B cell (primary cell): ENCODE measurements around the gene UTP11. TPM values are rescaled to one million over a fixed set of nuclear protein-coding genes. Genes with fewer than 3 reads are reported as not detected.

Experiments
- ATAC-seq: fragments of 200-7000 bp; cut with Tn5 transposase; one replicate; pipeline ENCODE4 v1.10.0; 2021; ENCODE audit warnings: low read depth, mild to moderate bottlenecking, moderate number of reproducible peaks, moderate library complexity
- CTCF ChIA-PET: fragments of 350-600 bp; sonication (Branson Sonifier 250); formaldehyde crosslinking; loops from one replicate; lab custom pipeline; 2021; ENCODE audit warnings: antibody characterized with exemption, inconsistent platforms; lab: Charles Lee
- POLR2A ChIA-PET: fragments of 350-600 bp; sonication (Branson Sonifier 250); formaldehyde crosslinking; loops from one replicate; lab custom pipeline; 2021; ENCODE audit warnings: antibody characterized with exemption; lab: Charles Lee
- DNase-seq: peaks from one replicate; pipeline ENCODE4 v3.0.0; 2013
- H2AFZ ChIP-seq: 2 replicates; pipeline ENCODE4 v1.6.1; 2012; ENCODE audit warnings: mild to moderate bottlenecking, low read depth, low read length; ENCODE audit not compliant: insufficient read depth, poor library complexity, severe bottlenecking
- H3K27ac ChIP-seq, 2 donors: 1 replicate in 1 of 2; 2 replicates in 1 of 2; pipeline ENCODE4 v1.5.1; 2012 to 2013; ENCODE audit warnings: low read length in 2 of 2, mild to moderate bottlenecking in 2 of 2, moderate library complexity in 1 of 2
- H3K27me3 ChIP-seq, 4 experiments: fragments of 200-600 bp in 1 of 4; sonication (generic) in 1 of 4; replicated peaks in 1 of 4; 1 replicate in 2 of 4; 2 replicates in 2 of 4; pipeline versions ENCODE4 v1.6.1 to v1.7.0; 2013 to 2016; ENCODE audit warnings: low read length in 3 of 4, mild to moderate bottlenecking in 2 of 4, mixed read lengths in 1 of 4, moderate library complexity in 1 of 4; ENCODE audit not compliant: insufficient read depth in 4 of 4, control insufficient read depth in 3 of 4; ENCODE audit errors: control extremely low read depth in 1 of 4
- H3K36me3 ChIP-seq, 2 experiments: replicated peaks in 1 of 2; 1 replicate in 1 of 2; 2 replicates in 1 of 2; pipeline versions ENCODE4 v1.6.1 to v1.7.1; 2013; ENCODE audit warnings: low read length in 1 of 2; ENCODE audit not compliant: insufficient read depth in 2 of 2, control insufficient read depth in 1 of 2; ENCODE audit errors: control extremely low read depth in 1 of 2, extremely low read depth in 1 of 2
- H3K4me1 ChIP-seq, 2 donors: fragments of 200-600 bp in 1 of 2; sonication (generic) in 1 of 2; 1 replicate in 1 of 2; 2 replicates in 1 of 2; pipeline versions ENCODE4 v1.5.1 to v1.6.1; 2013 to 2017; ENCODE audit warnings: low read length in 2 of 2; ENCODE audit not compliant: control insufficient read depth in 2 of 2, insufficient read depth in 2 of 2
- H3K4me2 ChIP-seq: replicated peaks from 2 replicates; pipeline ENCODE3; 2012; ENCODE audit warnings: mild to moderate bottlenecking, low read depth, low read length; ENCODE audit not compliant: poor library complexity, severe bottlenecking
- H3K4me3 ChIP-seq, 5 experiments: fragments of 200-600 bp in 1 of 5; sonication (generic) in 1 of 5; 1 replicate in 3 of 5; 2 replicates in 2 of 5; pipeline versions ENCODE4 v1.5.1 to v1.7.0; 2011 to 2016; ENCODE audit warnings: low read length in 4 of 5, mild to moderate bottlenecking in 4 of 5, low read depth in 2 of 5, control low read depth in 1 of 5, moderate library complexity in 1 of 5; ENCODE audit not compliant: insufficient read depth in 1 of 5; ENCODE audit errors: control extremely low read depth in 1 of 5, extremely low read depth in 1 of 5
- H3K79me2 ChIP-seq: fragments of 200-600 bp; sonication (generic); one replicate; pipeline ENCODE4 v1.6.0; 2016; ENCODE audit warnings: low read length; ENCODE audit not compliant: control insufficient read depth, insufficient read depth
- H3K9ac ChIP-seq: fragments of 200-600 bp; sonication (generic); 2 replicates; pipeline ENCODE4 v1.6.1; 2017; ENCODE audit warnings: mild to moderate bottlenecking, low read length, moderate library complexity
- H3K9me3 ChIP-seq, 3 donors: one replicate each; pipeline versions ENCODE4 v1.6.1 to v1.7.1; 2013; ENCODE audit warnings: low read length in 2 of 3; ENCODE audit not compliant: control insufficient read depth in 2 of 3, insufficient read depth in 1 of 3; ENCODE audit errors: control extremely low read depth in 1 of 3
- H4K20me1 ChIP-seq: 2 replicates; pipeline ENCODE4 v1.6.0; 2012; ENCODE audit warnings: mild to moderate bottlenecking, low read length; ENCODE audit not compliant: insufficient read depth, control insufficient read depth, poor library complexity, severe bottlenecking
- H3K27ac Mint-ChIP-seq: one replicate; pipeline ENCODE4 v1.8.0; 2021; ENCODE audit warnings: mixed read lengths
- H3K27me3 Mint-ChIP-seq: one replicate; pipeline ENCODE4 v1.8.0; 2021; ENCODE audit warnings: mixed read lengths
- H3K4me1 Mint-ChIP-seq: one replicate; pipeline ENCODE4 v1.8.0; 2021; ENCODE audit warnings: mixed read lengths
- H3K4me3 Mint-ChIP-seq: one replicate; pipeline ENCODE4 v1.8.0; 2021; ENCODE audit warnings: mixed read lengths
- H3K9me3 Mint-ChIP-seq: one replicate; pipeline ENCODE4 v1.8.0; 2022; ENCODE audit warnings: mixed read lengths; ENCODE audit not compliant: insufficient read depth
- EZH2 ChIP-seq: IDR thresholded peaks from 2 replicates; pipeline ENCODE4 v1.6.1; 2012; ENCODE audit warnings: borderline replicate concordance, low read depth, mild to moderate bottlenecking, moderate library complexity, low read length; ENCODE audit not compliant: insufficient read depth, poor library complexity, severe bottlenecking
- whole genome bisulfite sequencing: methylation state at CpG from one replicate; pipeline ENCODE4 v1.1.5; 2013; ENCODE audit warnings: missing lambda C conversion rate; ENCODE audit not compliant: insufficient coverage; 5-methylcytosine and 5-hydroxymethylcytosine counted together
- intact Hi-C: fragments of 100-400 bp; cut with micrococcal nuclease; formaldehyde crosslinking; loops from one replicate; pipeline ENCODE4 v1.10.0; 2022
- polyA plus RNA-seq: library from polyadenylated mRNA; depleted of rRNA; stranded (reverse); fragments of >200 nt; gene quantifications from 2 replicates; pipeline ENCODE4 v1.2.3, GENCODE V29; 2012
- total RNA-seq, 2 donors: library from RNA; stranded (reverse); fragments of 120-200 nt in 1 of 2; gene quantifications; 1 replicate in 1 of 2; 2 replicates in 1 of 2; pipeline versions ENCODE4 v1.2.3 to v1.2.4, GENCODE V29; 2013 to 2022
- TF ChIP-seq, protein P1 (sequence below): fragments of 200-600 bp; IDR thresholded peaks from one replicate; pipeline ENCODE4 v1.8.0; 2022; ENCODE audit warnings: antibody characterized with exemption, mild to moderate bottlenecking

UTP11 gene
- total and polyA plus RNA-seq, 2 donors (not counting 1 experiment from before 2014, with no cell fraction given) = 6.0 to 16.8 TPM

DNA sequence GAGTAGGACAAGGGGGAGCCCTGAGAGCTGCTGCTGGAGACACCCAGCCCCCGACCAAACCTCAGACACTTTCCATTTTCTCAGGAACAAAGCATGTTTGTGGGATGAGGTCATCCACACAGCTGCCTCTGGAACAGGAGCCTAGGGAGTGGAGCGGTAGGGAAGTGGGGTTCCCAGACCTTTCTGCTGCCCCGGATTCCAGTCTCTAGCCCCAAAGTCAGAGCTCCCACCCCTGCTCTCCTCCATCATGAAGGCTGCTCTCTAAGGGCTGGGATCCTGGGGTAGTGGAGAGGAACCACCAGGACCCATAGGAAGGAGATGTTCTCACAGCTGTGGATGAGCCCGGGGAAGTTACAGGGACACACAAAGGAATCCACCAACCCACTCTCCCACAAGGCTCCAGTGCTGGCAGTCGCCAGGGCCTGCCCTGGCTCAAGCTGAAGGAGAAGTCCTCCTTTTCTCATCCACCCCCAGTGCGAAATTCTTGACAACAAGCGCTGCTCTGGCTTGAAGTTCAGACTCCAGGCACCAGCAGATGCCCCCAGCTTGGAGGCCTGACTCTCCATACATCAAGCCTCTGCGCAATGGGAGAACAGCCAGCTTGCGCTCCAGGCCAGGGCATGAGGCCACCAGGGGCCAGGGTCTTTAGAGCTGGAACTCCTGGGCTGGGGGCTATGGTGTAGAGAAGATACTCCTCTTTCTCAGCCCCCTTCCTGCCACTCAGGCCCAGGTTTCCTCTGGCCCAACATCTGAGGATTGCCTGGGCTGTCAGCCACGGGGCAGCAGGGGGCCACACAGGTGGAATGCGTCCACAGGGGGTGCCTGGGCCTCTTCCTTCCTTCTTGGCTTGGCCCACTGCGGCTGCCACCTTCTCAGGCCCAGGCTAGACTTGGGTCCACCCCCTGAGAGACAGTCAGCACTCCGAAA, 11.7 kb upstream of the UTP11 start:
- Histone ChIP-seq H3K9me3 (no peaks in the 10 kb centered on the region), H3K9ac (no peak overlapping the region), H4K20me1 (no peaks in the 10 kb centered on the region), H3K27me3 (peaks cover 0 to 13% (median 6%) of the 10 kb centered on the region in 4 experiments), H3K4me3 (no peak overlapping the region), H3K4me1 (peaks cover 9 to 20% of the 10 kb centered on the region in 2 donors), H3K36me3 (no peaks in the 10 kb centered on the region), H3K27ac (no peak overlapping the region), H3K4me2 (no peak overlapping the region), H3K79me2 (no peaks in the 10 kb centered on the region), H2AFZ (no peak overlapping the region)
- POLR2A ChIA-PET = no interaction called here
- CTCF ChIA-PET = interaction anchor here (0.5 to 2.8 kb wide), 7 partner anchors 10 to 299 kb away, joined by 3 to 9 read pairs (median 5); partner anchors contain the start of gene SF3A3
- no peak for ATAC-seq
- H3K27me3 Mint-ChIP-seq = peaks cover 11% of the 10 kb centered on the region
- 57% methylated on average over 10 of the region's 13 CpGs for WGBS
- no peaks in the 10 kb centered on the region for H3K9me3 Mint-ChIP-seq
- no peak overlapping the region for H3K4me3 Mint-ChIP-seq
- no peak for TF ChIP-seq EZH2
- TF ChIP-seq, protein P1, sequence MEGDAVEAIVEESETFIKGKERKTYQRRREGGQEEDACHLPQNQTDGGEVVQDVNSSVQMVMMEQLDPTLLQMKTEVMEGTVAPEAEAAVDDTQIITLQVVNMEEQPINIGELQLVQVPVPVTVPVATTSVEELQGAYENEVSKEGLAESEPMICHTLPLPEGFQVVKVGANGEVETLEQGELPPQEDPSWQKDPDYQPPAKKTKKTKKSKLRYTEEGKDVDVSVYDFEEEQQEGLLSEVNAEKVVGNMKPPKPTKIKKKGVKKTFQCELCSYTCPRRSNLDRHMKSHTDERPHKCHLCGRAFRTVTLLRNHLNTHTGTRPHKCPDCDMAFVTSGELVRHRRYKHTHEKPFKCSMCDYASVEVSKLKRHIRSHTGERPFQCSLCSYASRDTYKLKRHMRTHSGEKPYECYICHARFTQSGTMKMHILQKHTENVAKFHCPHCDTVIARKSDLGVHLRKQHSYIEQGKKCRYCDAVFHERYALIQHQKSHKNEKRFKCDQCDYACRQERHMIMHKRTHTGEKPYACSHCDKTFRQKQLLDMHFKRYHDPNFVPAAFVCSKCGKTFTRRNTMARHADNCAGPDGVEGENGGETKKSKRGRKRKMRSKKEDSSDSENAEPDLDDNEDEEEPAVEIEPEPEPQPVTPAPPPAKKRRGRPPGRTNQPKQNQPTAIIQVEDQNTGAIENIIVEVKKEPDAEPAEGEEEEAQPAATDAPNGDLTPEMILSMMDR = no peak
- DNase-seq = no peak
- H3K4me1 Mint-ChIP-seq = peaks cover 12% of the 10 kb centered on the region
- no peak overlapping the region for H3K27ac Mint-ChIP-seq
- intact Hi-C loops = no loop called here
